Panc1 (cell line): ENCODE measurements around the gene PDP2. TPM values are rescaled to one million over a fixed set of nuclear protein-coding genes. Genes with fewer than 3 reads are reported as not detected.

ENCODE experiments used
- ATAC-seq: fragments of 200-7000 bp; cut with Tn5 transposase; 2 replicates; pipeline ENCODE4 v1.9.1; 2020; ENCODE audit warnings: mild to moderate bottlenecking, moderate library complexity
- BruUV-seq: library from RNA; stranded (reverse); fragments of 400-500 nt; replicated peaks from 2 replicates; lab custom pipeline; 2021; lab: Mats Ljungman, UMichigan
- CTCF ChIA-PET: fragments of 300-600 bp; sonication (Branson Sonifier 250); formaldehyde crosslinking; loops from one replicate; lab custom pipeline; 2022; ENCODE audit warnings: antibody characterized with exemption; lab: Charles Lee
- POLR2A ChIA-PET: fragments of 300-600 bp; sonication (Branson Sonifier 250); formaldehyde crosslinking; loops from one replicate; lab custom pipeline; 2022; ENCODE audit warnings: antibody characterized with exemption; lab: Charles Lee
- DNase-seq: peaks from one replicate; pipeline ENCODE4 v3.0.0-alpha.2; 2010; ENCODE audit warnings: low read depth, low spot score
- H3K27ac ChIP-seq: 2 replicates; pipeline ENCODE4 v1.5.1; 2011; ENCODE audit warnings: mild to moderate bottlenecking, low read length, inconsistent platforms
- H3K27me3 ChIP-seq: fragments of 200-500 bp; sonication (Bioruptor generic); 2 replicates; pipeline ENCODE4 v1.6.0; 2014; ENCODE audit warnings: low read length, inconsistent platforms; ENCODE audit not compliant: control insufficient read depth, insufficient read depth
- H3K36me3 ChIP-seq: fragments of 200-500 bp; sonication (Bioruptor generic); 2 replicates; pipeline ENCODE4 v1.5.1; 2014; ENCODE audit warnings: inconsistent platforms, mild to moderate bottlenecking, low read length, moderate library complexity; ENCODE audit not compliant: control insufficient read depth, insufficient read depth
- H3K4me1 ChIP-seq: 2 replicates; pipeline ENCODE4 v1.5.1; 2011; ENCODE audit warnings: inconsistent platforms, mild to moderate bottlenecking, low read length, moderate library complexity; ENCODE audit not compliant: control insufficient read depth, insufficient read depth
- H3K4me3 ChIP-seq, 2 experiments: 2 replicates each; pipeline ENCODE4 v1.5.1; 2011 to 2012; ENCODE audit warnings: low read depth in 2 of 2, low read length in 2 of 2, mild to moderate bottlenecking in 2 of 2, inconsistent platforms in 1 of 2, moderate library complexity in 1 of 2
- H3K9me3 ChIP-seq: fragments of 200-500 bp; sonication (Bioruptor generic); 2 replicates; pipeline ENCODE4 v1.5.1; 2014; ENCODE audit warnings: low read depth, mild to moderate bottlenecking, inconsistent platforms, low read length, moderate library complexity; ENCODE audit not compliant: control insufficient read depth, insufficient read depth
- CTCF ChIP-seq: fragments of 450-650 bp; IDR thresholded peaks from 2 replicates; pipeline ENCODE4 v1.5.1; 2017; ENCODE audit warnings: mild to moderate bottlenecking
- POLR2AphosphoS5 ChIP-seq: IDR thresholded peaks from 2 replicates; pipeline ENCODE4 v1.6.1; 2012; ENCODE audit warnings: mild to moderate bottlenecking, low read depth, low read length, moderate library complexity
- REST ChIP-seq, 2 experiments: IDR thresholded peaks; 2 replicates each; pipeline ENCODE4 v1.6.1; 2011 to 2012; ENCODE audit warnings: low read depth in 2 of 2, control low read depth in 1 of 2, low read length in 1 of 2, mild to moderate bottlenecking in 1 of 2, moderate library complexity in 1 of 2; ENCODE audit not compliant: insufficient read depth in 1 of 2
- SIN3A ChIP-seq: IDR thresholded peaks from 2 replicates; pipeline ENCODE4 v1.6.1; 2012; ENCODE audit warnings: low read depth, mild to moderate bottlenecking, low read length, moderate library complexity, borderline replicate concordance; ENCODE audit not compliant: insufficient read depth
- TCF7L2 ChIP-seq: IDR thresholded peaks from 2 replicates; pipeline ENCODE4 v1.6.1; 2011; ENCODE audit warnings: mild to moderate bottlenecking, low read depth, low read length, inconsistent platforms
- in situ Hi-C: cut with HindIII; loops from 2 replicates; pipeline ENCODE4 v1.10.0; 2016; ENCODE audit warnings: low sequenced_read_pairs, low pct_unique_long_range_greater_than_20kb
- intact Hi-C: fragments of 100-400 bp; cut with micrococcal nuclease; formaldehyde crosslinking; loops from one replicate; pipeline ENCODE4 v1.10.0; 2022; ENCODE audit not compliant: unreplicated experiment
- total RNA-seq: library from RNA; stranded (reverse); gene quantifications from one replicate; pipeline ENCODE4 v1.2.1, GENCODE V29; 2021; ENCODE audit not compliant: unreplicated experiment

The PDP2 gene
- total RNA-seq, 1 experiment from 2014 or later, result 15.9 TPM

- in situ Hi-C loops (no loop called here), intact Hi-C loops (no loop called here)
- H3K4me3 ChIP-seq, result no peak overlapping the region
- no peak for DNase-seq
- TF ChIP-seq SIN3A, result no peak
- no peak for TF ChIP-seq CTCF
- TF ChIP-seq REST (IDR thresholded peaks at IDR 0.05; ENCODE audit: insufficient read depth in 1 of 2, low read depth in 2 of 2, low read length in 1 of 2), result no peak
- no peak for TF ChIP-seq TCF7L2
- no peak for TF ChIP-seq POLR2AphosphoS5
- BruUV-seq, result no TSS peak
- no peak overlapping the region for H3K27ac ChIP-seq
- H3K4me1 ChIP-seq, result no peaks in the 10 kb centered on the region
- no peak for ATAC-seq
- POLR2A ChIA-PET, result no interaction called here
- no peaks in the 10 kb centered on the region for H3K27me3 ChIP-seq
- CTCF ChIA-PET, result no interaction called here
- no peaks in the 10 kb centered on the region for H3K36me3 ChIP-seq
- no peaks in the 10 kb centered on the region for H3K9me3 ChIP-seq
Measured at GRCh38 chr16:66891360-66891759, 11.0 kb downstream of the PDP2 start.

GRCh38 chr16:66891797-66892196 is 11.5 kb downstream of the PDP2 start:
- ChIA-PET CTCF (no interaction called here), POLR2A (interaction anchor here (0.5 kb wide), 1 partner anchor 58 kb away, joined by 3 read pairs; no protein-coding TSS in a partner anchor)
- DNase-seq (no peak), ATAC-seq (no peak)
- Histone ChIP-seq H3K4me1 (no peaks in the 10 kb centered on the region), H3K27ac (no peak overlapping the region), H3K4me3 (no peak overlapping the region), H3K36me3 (no peaks in the 10 kb centered on the region), H3K27me3 (no peaks in the 10 kb centered on the region), H3K9me3 (no peaks in the 10 kb centered on the region)
- in situ Hi-C loops, result no loop called here
- intact Hi-C loops, result no loop called here
- no TSS peak for BruUV-seq
- no peak for TF ChIP-seq TCF7L2
- no peak for TF ChIP-seq CTCF
- no peak for TF ChIP-seq SIN3A
- no peak for TF ChIP-seq REST (IDR thresholded peaks at IDR 0.05; ENCODE audit: insufficient read depth in 1 of 2, low read depth in 2 of 2, low read length in 1 of 2)
- no peak for TF ChIP-seq POLR2AphosphoS5
